HepG2 (cell line): ENCODE data around the gene UCKL1. TPM values are rescaled to one million over a fixed set of nuclear protein-coding genes. Genes with fewer than 3 reads are reported as not detected.

Experiments used
- ASH2L ChIP-seq: fragments of 300-600, 200-600 bp; sonication (generic); IDR thresholded peaks from 2 replicates; pipeline ENCODE4 v1.7.0; 2017; ENCODE audit warnings: low read depth, mild to moderate bottlenecking, moderate library complexity, mixed read lengths, low read length; ENCODE audit not compliant: insufficient read length
- ATF4 ChIP-seq, 2 experiments: fragments of 450-650 bp in 1 of 2; sonication (generic) in 1 of 2; formaldehyde crosslinking; IDR thresholded peaks; 2 replicates each; pipeline versions ENCODE4 v1.5.0 to v1.8.0; 2020 to 2022; ENCODE audit warnings: mild to moderate bottlenecking in 1 of 2, missing genetic modification reagents in 1 of 2
- BHLHE40 ChIP-seq: IDR thresholded peaks from 2 replicates; pipeline ENCODE4 v1.6.1; 2011; ENCODE audit warnings: low read length, improper control_type of control experiment
- E2F5 ChIP-seq: sonication (generic); formaldehyde crosslinking; conservative IDR thresholded peaks from 2 replicates; pipeline ENCODE4 v1.4.0; 2020; ENCODE audit warnings: missing genetic modification reagents
- FOXA1 ChIP-seq, 2 experiments: fragments of 450-650 bp in 1 of 2; sonication (generic) in 1 of 2; formaldehyde crosslinking in 1 of 2; IDR thresholded peaks; 2 replicates each; pipeline versions ENCODE4 v1.4.0 to v1.6.1; 2016 to 2020; ENCODE audit warnings: missing genetic modification reagents in 1 of 2
- FOXJ3 ChIP-seq: sonication (generic); formaldehyde crosslinking; IDR thresholded peaks from 2 replicates; pipeline ENCODE4 v1.4.0; 2020; ENCODE audit warnings: missing genetic modification reagents, mild to moderate bottlenecking, borderline replicate concordance
- FOXO1 ChIP-seq: sonication (generic); formaldehyde crosslinking; IDR thresholded peaks from 2 replicates; pipeline ENCODE4 v1.4.0; 2020; ENCODE audit warnings: missing genetic modification reagents
- GABPA ChIP-seq, 2 experiments: IDR thresholded peaks; 2 replicates each; pipeline ENCODE4 v1.6.1; 2011 to 2016; ENCODE audit warnings: low read depth in 2 of 2, low read length in 1 of 2, missing biosample characterization in 1 of 2, missing genetic modification characterization in 1 of 2
- IKZF1 ChIP-seq: fragments of 450-650 bp; IDR thresholded peaks from 2 replicates; pipeline ENCODE4 v1.7.1; 2016
- ISX ChIP-seq: sonication (generic); formaldehyde crosslinking; conservative IDR thresholded peaks from 2 replicates; pipeline ENCODE4 v1.5.0; 2020; ENCODE audit warnings: missing genetic modification reagents
- KDM3A ChIP-seq: IDR thresholded peaks from 2 replicates; pipeline ENCODE4 v1.6.1; 2018; ENCODE audit warnings: low read depth, missing compliant biosample characterization
- KDM5A ChIP-seq: fragments of 200-600 bp; sonication (generic); IDR thresholded peaks from 2 replicates; pipeline ENCODE4 v1.7.0; 2018; ENCODE audit warnings: antibody characterized with exemption, mild to moderate bottlenecking, low read length, borderline replicate concordance
- MAFG ChIP-seq: sonication (generic); formaldehyde crosslinking; IDR thresholded peaks from 2 replicates; pipeline ENCODE4 v1.5.1; 2020; ENCODE audit warnings: mild to moderate bottlenecking, missing genetic modification reagents
- NFKBIZ ChIP-seq: IDR thresholded peaks from 2 replicates; pipeline ENCODE4 v1.6.1; 2018; ENCODE audit warnings: missing genetic modification reagents, missing compliant biosample characterization
- PHB2 ChIP-seq: fragments of 450-650 bp; IDR thresholded peaks from 2 replicates; pipeline ENCODE4 v1.6.1; 2018; ENCODE audit not compliant: partially characterized antibody
- SNAPC5 ChIP-seq: sonication (generic); formaldehyde crosslinking; IDR thresholded peaks from 2 replicates; pipeline ENCODE4 v1.8.1; 2023; ENCODE audit warnings: mild to moderate bottlenecking, missing genetic modification reagents, borderline replicate concordance
- SRSF4 ChIP-seq: fragments of 200-400 bp; formaldehyde crosslinking; IDR thresholded peaks from one replicate; pipeline ENCODE4 v1.6.1; 2018; ENCODE audit warnings: mild to moderate bottlenecking, low read depth, low read length, moderate library complexity; ENCODE audit not compliant: poor library complexity, severe bottlenecking
- TRIM22 ChIP-seq: fragments of 450-650 bp; IDR thresholded peaks from 2 replicates; pipeline ENCODE4 v1.6.1; 2017
- XBP1 ChIP-seq: sonication (generic); formaldehyde crosslinking; IDR thresholded peaks from 2 replicates; pipeline ENCODE4 v1.5.0; 2020; ENCODE audit warnings: missing genetic modification reagents
- ZNF121 ChIP-seq: sonication (generic); formaldehyde crosslinking; IDR thresholded peaks from 2 replicates; pipeline ENCODE4 v1.5.0; 2020; ENCODE audit warnings: mild to moderate bottlenecking, missing genetic modification reagents
- ZNF232 ChIP-seq: sonication (generic); formaldehyde crosslinking; IDR thresholded peaks from 2 replicates; pipeline ENCODE4 v1.4.0; 2020; ENCODE audit warnings: missing genetic modification reagents, borderline replicate concordance
- ZNF253 ChIP-seq: sonication (generic); formaldehyde crosslinking; IDR thresholded peaks from 2 replicates; pipeline ENCODE4 v1.8.0; 2022; ENCODE audit warnings: mild to moderate bottlenecking, missing genetic modification reagents, borderline replicate concordance
- ZNF382 ChIP-seq: sonication (generic); formaldehyde crosslinking; IDR thresholded peaks from 2 replicates; pipeline ENCODE4 v1.5.0; 2020; ENCODE audit warnings: missing genetic modification reagents, mild to moderate bottlenecking, borderline replicate concordance
- ZNF562 ChIP-seq: sonication (generic); formaldehyde crosslinking; IDR thresholded peaks from 2 replicates; pipeline ENCODE4 v1.8.0; 2022; ENCODE audit warnings: missing genetic modification reagents, borderline replicate concordance
- ZNF629 ChIP-seq: sonication (generic); formaldehyde crosslinking; conservative IDR thresholded peaks from 2 replicates; pipeline ENCODE4 v1.5.0; 2020; ENCODE audit warnings: missing genetic modification reagents
- ZNF781 ChIP-seq: sonication (generic); formaldehyde crosslinking; IDR thresholded peaks from 2 replicates; pipeline ENCODE4 v1.5.1; 2020; ENCODE audit warnings: borderline replicate concordance, mild to moderate bottlenecking, missing genetic modification reagents; ENCODE audit errors: not compliant biosample characterization
- ZNF790 ChIP-seq: sonication (generic); formaldehyde crosslinking; IDR thresholded peaks from 2 replicates; pipeline ENCODE4 v1.8.0; 2022; ENCODE audit warnings: missing genetic modification reagents, mild to moderate bottlenecking, borderline replicate concordance
- ZSCAN21 ChIP-seq: sonication (generic); formaldehyde crosslinking; IDR thresholded peaks from 2 replicates; pipeline ENCODE4 v1.8.0; 2022; ENCODE audit warnings: mild to moderate bottlenecking, missing genetic modification reagents, moderate library complexity, borderline replicate concordance
- polyA plus RNA-seq, 8 experiments: library from polyadenylated mRNA; depleted of rRNA in 3 of 8; stranded (reverse) in 7 of 8; unstranded in 1 of 8; fragments of >200 nt; fragmentation: Illumina TruSeq in 4 of 8; extraction: Trizol in 4 of 8; gene quantifications; 2 replicates each; pipeline versions ENCODE4 v1.2.1 to v1.2.3, GENCODE V29; 2011 to 2016; ENCODE audit warnings: low read depth in 4 of 8, missing spikeins in 1 of 8, mixed read lengths in 1 of 8; ENCODE audit not compliant: insufficient read depth in 1 of 8
- total RNA-seq, 5 experiments: library from RNA; depleted of rRNA; stranded (reverse); fragments of >200 nt; fragmentation: Illumina TruSeq; extraction: Trizol; gene quantifications; 2 replicates each; pipeline ENCODE4 v1.2.3, GENCODE V29; 2016; ENCODE audit warnings: low read depth in 1 of 5

UCKL1 gene
- total and polyA plus RNA-seq, 2 of the 13 experiments (the other 11 are each of a cell fraction or from before 2014, with no cell fraction given) = 50.2 to 126 TPM

- TF ChIP-seq ZNF382 = no peak
- TF ChIP-seq ZNF253 (CRISPR knock-in tag) = no peak
- no peak for TF ChIP-seq ZNF629 (CRISPR knock-in tag)
- no peak for TF ChIP-seq FOXJ3 (CRISPR knock-in tag)
- no peak for TF ChIP-seq IKZF1
- TF ChIP-seq ZNF790 (CRISPR knock-in tag) = no peak
- TF ChIP-seq ZNF562 (CRISPR knock-in tag) = no peak
- TF ChIP-seq BHLHE40 = peak; percentile 4; the same call in 1 of the 2 replicates
- peak; percentile 9; the same call in 1 of the 2 replicates for TF ChIP-seq FOXO1
- peak; percentile 72 for TF ChIP-seq SRSF4
- 0 out of 2 replicates have a peak, but pooled peaks have one; percentile 73 for TF ChIP-seq NFKBIZ
- no peak for TF ChIP-seq TRIM22
- TF ChIP-seq KDM5A = peak; percentile 2; the same call in 1 of the 2 replicates
- TF ChIP-seq XBP1 (CRISPR knock-in tag) = no peak
- TF ChIP-seq ZNF121 = peak; percentile 61; the same call in 1 of the 2 replicates
- no peak; the same call in 1 of the 2 replicates for TF ChIP-seq E2F5 (CRISPR knock-in tag)
- no peak for TF ChIP-seq SNAPC5
- no peak for TF ChIP-seq ISX (CRISPR knock-in tag)
- no peak for TF ChIP-seq MAFG (CRISPR knock-in tag)
- no peak for TF ChIP-seq GABPA (IDR thresholded peaks at IDR 0.05; ENCODE audit: low read depth, low read length)
- peak; percentile 16; the same call in 1 of the 2 replicates for TF ChIP-seq GABPA (CRISPR knock-in tag; IDR thresholded peaks at IDR 0.05; ENCODE audit: low read depth)
- TF ChIP-seq ASH2L = no peak
- no peak for TF ChIP-seq PHB2
- TF ChIP-seq ZNF232 (CRISPR knock-in tag) = peak; percentile 82; the same call in 1 of the 2 replicates
- peak; percentile 32 for TF ChIP-seq ZNF781 (CRISPR knock-in tag)
- peak; percentile 35; the same call in 1 of the 2 replicates for TF ChIP-seq KDM3A (CRISPR knock-in tag)
- TF ChIP-seq ATF4 (CRISPR knock-in tag; IDR thresholded peaks at IDR 0.05) = peak in 1 of 2 experiments; percentile 39; a peak in 1 of 4 replicates
- TF ChIP-seq FOXA1 (IDR thresholded peaks at IDR 0.05) = no peak
- TF ChIP-seq FOXA1 (CRISPR knock-in tag; IDR thresholded peaks at IDR 0.05) = no peak
- TF ChIP-seq ZSCAN21 = no peak; the same call in 1 of the 2 replicates
Observed at GRCh38 chr20:63957004-63957689, 931 bp upstream of the UCKL1 start (continued).
